ENCODE measurements around the gene TMEM40.

DNA sequence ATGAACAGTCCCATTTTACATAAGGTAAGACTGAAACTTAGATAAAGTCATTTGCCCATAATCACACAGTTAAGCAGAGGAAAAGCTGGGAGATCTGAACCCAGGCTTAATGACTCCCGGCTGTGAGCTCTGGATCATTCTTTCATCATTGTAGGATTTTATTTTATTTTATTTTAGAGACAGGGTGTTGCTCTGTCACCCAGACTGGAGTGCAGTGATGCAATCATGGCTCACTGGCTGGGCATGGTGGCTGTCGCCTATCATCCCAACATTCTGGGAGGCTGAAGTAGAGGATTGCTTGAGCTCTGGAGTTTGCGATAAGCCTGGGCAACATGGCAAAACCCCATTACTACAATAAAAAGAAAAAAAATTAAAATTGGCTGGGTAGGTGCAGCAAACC lies 63.9 kb downstream of the TMEM40 start:
- no peak for TF ChIP-seq CTCF (conservative IDR thresholded peaks at IDR 0.05; ENCODE audit: low read length)
- no peak for TF ChIP-seq EZH2phosphoT487 (IDR thresholded peaks at IDR 0.05; ENCODE audit: borderline replicate concordance, low read depth, low read length)

Data from OCI-LY7 (cell line).